Loucy (cell line): Measurements from ENCODE around the gene TTC23.
A peak's percentile ranks its signal among the peaks of the same experiment; 100 is the strongest.

ENCODE experiments used
- H2AFZ ChIP-seq: fragments of 200-600 bp; sonication (generic); 2 replicates; pipeline ENCODE4 v1.6.0; 2016; ENCODE audit warnings: antibody characterized with exemption, mild to moderate bottlenecking, low read length, moderate library complexity
- H3F3A ChIP-seq: fragments of 200-600 bp; 2 replicates; pipeline ENCODE4 v1.6.0; 2016; ENCODE audit warnings: antibody characterized with exemption, low read depth, mild to moderate bottlenecking
- H3K27me3 ChIP-seq: fragments of 200-600 bp; sonication (generic); 2 replicates; pipeline ENCODE4 v1.6.1; 2014; ENCODE audit warnings: low read length, mild to moderate bottlenecking; ENCODE audit not compliant: insufficient read depth, poor library complexity, severe bottlenecking
- H3K36me3 ChIP-seq: fragments of 200-600 bp; sonication (generic); 2 replicates; pipeline ENCODE4 v1.6.1; 2016; ENCODE audit warnings: low read length; ENCODE audit not compliant: insufficient read depth
- H3K4me1 ChIP-seq: fragments of 200-600 bp; sonication (generic); 2 replicates; pipeline ENCODE4 v1.5.1; 2014; ENCODE audit warnings: low read length, mild to moderate bottlenecking; ENCODE audit not compliant: insufficient read depth, poor library complexity, severe bottlenecking
- H3K4me2 ChIP-seq: fragments of 200-600 bp; sonication (generic); 2 replicates; pipeline ENCODE4 v1.6.0; 2014; ENCODE audit warnings: antibody characterized with exemption, low read length, low read depth, mild to moderate bottlenecking; ENCODE audit not compliant: poor library complexity, severe bottlenecking
- H3K4me3 ChIP-seq: fragments of 200-600 bp; sonication (generic); 2 replicates; pipeline ENCODE4 v1.5.1; 2014; ENCODE audit warnings: low read length, mild to moderate bottlenecking, mixed read lengths; ENCODE audit not compliant: poor library complexity, severe bottlenecking
- H3K79me2 ChIP-seq: fragments of 200-600 bp; sonication (generic); 2 replicates; pipeline ENCODE4 v1.6.1; 2014; ENCODE audit warnings: low read length; ENCODE audit not compliant: insufficient read depth
- H3K9ac ChIP-seq: fragments of 200-600 bp; sonication (generic); 2 replicates; pipeline ENCODE4 v1.6.0; 2014; ENCODE audit warnings: mild to moderate bottlenecking, low read depth, low read length, moderate library complexity; ENCODE audit not compliant: poor library complexity, severe bottlenecking
- H3K9me2 ChIP-seq: fragments of 200-600 bp; sonication (generic); replicated peaks from 2 replicates; pipeline ENCODE4 v1.6.1; 2016; ENCODE audit warnings: low read depth, low read length, mixed read lengths
- H3K9me3 ChIP-seq: fragments of 200-600 bp; sonication (generic); 2 replicates; pipeline ENCODE4 v1.6.1; 2014; ENCODE audit warnings: mild to moderate bottlenecking, antibody characterized with exemption, low read length, low read depth; ENCODE audit not compliant: insufficient read depth
- H4K20me1 ChIP-seq: fragments of 200-600 bp; sonication (generic); 2 replicates; pipeline ENCODE4 v1.6.0; 2014; ENCODE audit warnings: antibody characterized with exemption, low read length, mild to moderate bottlenecking; ENCODE audit not compliant: insufficient read depth, poor library complexity, severe bottlenecking
- EZH2phosphoT487 ChIP-seq: fragments of 200-600 bp; IDR thresholded peaks from 2 replicates; pipeline ENCODE4 v1.6.1; 2018; ENCODE audit warnings: antibody characterized with exemption, mild to moderate bottlenecking, moderate library complexity, borderline replicate concordance
- TF ChIP-seq, protein P1 (sequence below): fragments of 200-600 bp; sonication (generic); conservative IDR thresholded peaks from 2 replicates; pipeline ENCODE4 v1.5.1; 2014; ENCODE audit warnings: mild to moderate bottlenecking, antibody characterized with exemption, low read length

Gene TTC23

GRCh38 chr15:99264125-99264524 is 14.7 kb upstream of the TTC23 start:
- Histone ChIP-seq H2AFZ (peak overlapping the region; percentile 37; the same call in 1 of the 2 replicates), H3K4me3 (no peak overlapping the region), H3K4me2 (no peak overlapping the region), H3K9ac (no peak overlapping the region), H3K4me1 (peaks cover 6% of the 10 kb centered on the region), H3K27me3 (no peaks in the 10 kb centered on the region), H3K36me3 (no peaks in the 10 kb centered on the region), H3F3A (no peaks in the 10 kb centered on the region), H3K79me2 (no peaks in the 10 kb centered on the region), H4K20me1 (no peaks in the 10 kb centered on the region), H3K9me2 (no peaks in the 10 kb centered on the region), H3K9me3 (no peaks in the 10 kb centered on the region)
- TF ChIP-seq, protein P1, sequence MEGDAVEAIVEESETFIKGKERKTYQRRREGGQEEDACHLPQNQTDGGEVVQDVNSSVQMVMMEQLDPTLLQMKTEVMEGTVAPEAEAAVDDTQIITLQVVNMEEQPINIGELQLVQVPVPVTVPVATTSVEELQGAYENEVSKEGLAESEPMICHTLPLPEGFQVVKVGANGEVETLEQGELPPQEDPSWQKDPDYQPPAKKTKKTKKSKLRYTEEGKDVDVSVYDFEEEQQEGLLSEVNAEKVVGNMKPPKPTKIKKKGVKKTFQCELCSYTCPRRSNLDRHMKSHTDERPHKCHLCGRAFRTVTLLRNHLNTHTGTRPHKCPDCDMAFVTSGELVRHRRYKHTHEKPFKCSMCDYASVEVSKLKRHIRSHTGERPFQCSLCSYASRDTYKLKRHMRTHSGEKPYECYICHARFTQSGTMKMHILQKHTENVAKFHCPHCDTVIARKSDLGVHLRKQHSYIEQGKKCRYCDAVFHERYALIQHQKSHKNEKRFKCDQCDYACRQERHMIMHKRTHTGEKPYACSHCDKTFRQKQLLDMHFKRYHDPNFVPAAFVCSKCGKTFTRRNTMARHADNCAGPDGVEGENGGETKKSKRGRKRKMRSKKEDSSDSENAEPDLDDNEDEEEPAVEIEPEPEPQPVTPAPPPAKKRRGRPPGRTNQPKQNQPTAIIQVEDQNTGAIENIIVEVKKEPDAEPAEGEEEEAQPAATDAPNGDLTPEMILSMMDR, result no peak
- no peak for TF ChIP-seq EZH2phosphoT487

GRCh38 chr15:99257107-99257750 is 7.8 kb upstream of the TTC23 start:
- Histone ChIP-seq H3K4me2 (no peak overlapping the region), H3K9ac (no peak overlapping the region), H3K36me3 (no peaks in the 10 kb centered on the region), H2AFZ (no peak overlapping the region), H3F3A (no peaks in the 10 kb centered on the region), H3K79me2 (no peaks in the 10 kb centered on the region), H3K9me2 (no peaks in the 10 kb centered on the region), H4K20me1 (no peaks in the 10 kb centered on the region), H3K4me1 (peaks cover 11% of the 10 kb centered on the region), H3K4me3 (no peak overlapping the region), H3K27me3 (no peaks in the 10 kb centered on the region), H3K9me3 (no peaks in the 10 kb centered on the region)
- TF ChIP-seq, protein P1, result no peak
- TF ChIP-seq EZH2phosphoT487, result no peak

DNA sequence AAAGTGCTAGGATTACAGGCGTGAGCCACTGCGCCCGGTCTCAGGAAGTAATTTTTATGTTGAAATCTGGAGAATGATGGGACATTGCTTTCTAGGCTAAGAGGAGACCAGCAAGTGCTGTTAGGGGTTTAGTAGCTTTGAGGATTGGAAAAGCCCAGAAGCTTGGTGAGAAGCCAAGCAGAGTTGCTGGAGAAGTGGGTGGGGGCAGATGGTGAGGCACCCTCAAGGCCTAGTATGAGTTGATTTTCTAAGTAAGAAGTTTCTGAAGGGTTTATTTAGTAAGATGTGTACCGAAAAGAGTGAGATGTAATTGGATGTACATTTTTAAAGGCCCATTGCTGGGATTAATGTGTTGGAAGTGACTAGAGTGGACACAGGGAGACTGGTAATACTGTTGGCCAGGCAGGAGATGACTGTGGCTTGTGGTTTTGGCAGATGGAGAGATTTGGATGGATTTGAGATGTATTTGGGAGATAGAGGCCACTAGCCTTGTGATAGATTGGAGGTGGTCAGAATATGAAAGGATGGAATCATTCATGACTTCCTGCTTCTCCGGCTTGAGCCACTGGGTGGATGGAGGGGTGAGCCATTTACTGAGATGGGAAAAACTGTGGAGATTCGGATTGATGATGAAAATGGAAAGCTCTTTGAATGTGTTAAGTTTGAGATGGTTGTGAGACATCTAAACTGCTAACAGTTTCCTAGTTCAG is 4.2 kb upstream of the TTC23 start:
- H3K27me3 ChIP-seq, result peaks cover 29% of the 10 kb centered on the region
- H3K9me3 ChIP-seq, result no peaks in the 10 kb centered on the region
- no peak overlapping the region for H3K4me3 ChIP-seq
- no peaks in the 10 kb centered on the region for H3K9me2 ChIP-seq
- peak overlapping the region; percentile 35 for H3K4me2 ChIP-seq
- no peaks in the 10 kb centered on the region for H3K36me3 ChIP-seq
- H3K79me2 ChIP-seq, result no peaks in the 10 kb centered on the region
- peaks cover 23% of the 10 kb centered on the region for H3K4me1 ChIP-seq
- TF ChIP-seq, protein P1, result no peak
- no peak for TF ChIP-seq EZH2phosphoT487
- H3F3A ChIP-seq, result no peaks in the 10 kb centered on the region
- H3K9ac ChIP-seq, result no peak overlapping the region
- no peaks in the 10 kb centered on the region for H4K20me1 ChIP-seq
- no peak overlapping the region for H2AFZ ChIP-seq
